HepG2 (cell line): ENCODE data around the gene SRCIN1. TPM values are rescaled to one million over a fixed set of nuclear protein-coding genes. Genes with fewer than 3 reads are reported as not detected.

Source experiments
- ATM ChIP-seq: fragments of 450-650 bp; IDR thresholded peaks from 2 replicates; pipeline ENCODE4 v1.7.1; 2017; ENCODE audit warnings: mild to moderate bottlenecking, borderline replicate concordance
- FIP1L1 ChIP-seq: fragments of 200-400 bp; formaldehyde crosslinking; IDR thresholded peaks from 2 replicates; pipeline ENCODE4 v1.6.1; 2018; ENCODE audit warnings: low read depth, mild to moderate bottlenecking, low read length, moderate library complexity, borderline replicate concordance; ENCODE audit not compliant: insufficient read depth
- GTF2F1 ChIP-seq: fragments of 150-350 bp; IDR thresholded peaks from 2 replicates; pipeline ENCODE4 v1.6.1; 2014; ENCODE audit warnings: low read length
- HDAC1 ChIP-seq: sonication (generic); formaldehyde crosslinking; IDR thresholded peaks from 2 replicates; pipeline ENCODE4 v1.5.1; 2020; ENCODE audit warnings: mild to moderate bottlenecking, missing genetic modification reagents
- KAT7 ChIP-seq: IDR thresholded peaks from 2 replicates; pipeline ENCODE4 v1.6.1; 2018; ENCODE audit warnings: borderline replicate concordance, missing compliant biosample characterization
- ZNF615 ChIP-seq: sonication (generic); formaldehyde crosslinking; IDR thresholded peaks from 2 replicates; pipeline ENCODE4 v1.5.0; 2020; ENCODE audit warnings: mild to moderate bottlenecking, missing genetic modification reagents, borderline replicate concordance
- ZNF839 ChIP-seq: sonication (generic); formaldehyde crosslinking; IDR thresholded peaks from 2 replicates; pipeline ENCODE4 v1.4.0; 2020; ENCODE audit warnings: missing genetic modification reagents, mild to moderate bottlenecking, borderline replicate concordance
- polyA plus RNA-seq, 8 experiments: library from polyadenylated mRNA; depleted of rRNA in 3 of 8; stranded (reverse) in 7 of 8; unstranded in 1 of 8; fragments of >200 nt; fragmentation: Illumina TruSeq in 4 of 8; extraction: Trizol in 4 of 8; gene quantifications; 2 replicates each; pipeline versions ENCODE4 v1.2.1 to v1.2.3, GENCODE V29; 2011 to 2016; ENCODE audit warnings: low read depth in 4 of 8, missing spikeins in 1 of 8, mixed read lengths in 1 of 8; ENCODE audit not compliant: insufficient read depth in 1 of 8
- total RNA-seq, 5 experiments: library from RNA; depleted of rRNA; stranded (reverse); fragments of >200 nt; fragmentation: Illumina TruSeq; extraction: Trizol; gene quantifications; 2 replicates each; pipeline ENCODE4 v1.2.3, GENCODE V29; 2016; ENCODE audit warnings: low read depth in 1 of 5
- TF ChIP-seq, protein P1 (sequence below): sonication (generic); formaldehyde crosslinking; IDR thresholded peaks from 2 replicates; pipeline ENCODE4 v1.9.0; 2021; ENCODE audit warnings: mild to moderate bottlenecking, missing genetic modification reagents
- TF ChIP-seq, protein P2 (sequence below): sonication (generic); formaldehyde crosslinking; IDR thresholded peaks from 2 replicates; pipeline ENCODE4 v1.4.0; 2020; ENCODE audit warnings: missing genetic modification reagents

Gene SRCIN1
- total and polyA plus RNA-seq, 2 of the 13 experiments (the other 11 are each of a cell fraction or from before 2014, with no cell fraction given): 1.2 to 9.6 TPM

DNA sequence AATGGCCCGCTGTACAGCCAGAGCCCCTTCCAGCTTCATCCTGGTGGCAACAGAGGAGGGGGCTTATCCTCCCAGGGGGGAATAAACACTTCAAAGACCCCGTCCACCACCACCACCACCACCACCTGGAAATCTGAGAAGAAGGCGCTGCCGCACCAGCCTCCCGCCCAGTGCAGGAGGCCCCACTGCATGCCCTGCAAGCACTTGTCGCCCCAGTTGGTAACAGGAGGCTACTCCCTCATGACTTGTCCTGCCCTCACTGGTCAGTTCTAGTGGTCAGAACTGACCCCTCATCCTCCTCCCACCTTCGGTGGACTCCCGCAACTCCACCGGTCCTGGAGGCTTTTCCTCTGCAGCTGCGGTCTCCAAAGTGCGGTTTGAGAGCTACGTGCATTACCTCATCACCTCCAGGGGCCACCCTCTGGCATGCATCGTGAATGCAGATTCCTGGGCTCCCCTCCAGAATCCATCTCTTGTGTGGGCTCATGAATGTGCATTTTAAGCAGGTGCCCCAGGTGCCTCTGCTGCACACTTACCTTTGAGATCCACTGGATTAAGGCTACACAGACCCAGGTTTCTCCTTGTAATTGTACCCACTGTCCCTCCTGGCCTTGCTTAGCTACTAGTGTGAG is 71.8 kb downstream of the SRCIN1 start (continued):
- TF ChIP-seq, protein P1, sequence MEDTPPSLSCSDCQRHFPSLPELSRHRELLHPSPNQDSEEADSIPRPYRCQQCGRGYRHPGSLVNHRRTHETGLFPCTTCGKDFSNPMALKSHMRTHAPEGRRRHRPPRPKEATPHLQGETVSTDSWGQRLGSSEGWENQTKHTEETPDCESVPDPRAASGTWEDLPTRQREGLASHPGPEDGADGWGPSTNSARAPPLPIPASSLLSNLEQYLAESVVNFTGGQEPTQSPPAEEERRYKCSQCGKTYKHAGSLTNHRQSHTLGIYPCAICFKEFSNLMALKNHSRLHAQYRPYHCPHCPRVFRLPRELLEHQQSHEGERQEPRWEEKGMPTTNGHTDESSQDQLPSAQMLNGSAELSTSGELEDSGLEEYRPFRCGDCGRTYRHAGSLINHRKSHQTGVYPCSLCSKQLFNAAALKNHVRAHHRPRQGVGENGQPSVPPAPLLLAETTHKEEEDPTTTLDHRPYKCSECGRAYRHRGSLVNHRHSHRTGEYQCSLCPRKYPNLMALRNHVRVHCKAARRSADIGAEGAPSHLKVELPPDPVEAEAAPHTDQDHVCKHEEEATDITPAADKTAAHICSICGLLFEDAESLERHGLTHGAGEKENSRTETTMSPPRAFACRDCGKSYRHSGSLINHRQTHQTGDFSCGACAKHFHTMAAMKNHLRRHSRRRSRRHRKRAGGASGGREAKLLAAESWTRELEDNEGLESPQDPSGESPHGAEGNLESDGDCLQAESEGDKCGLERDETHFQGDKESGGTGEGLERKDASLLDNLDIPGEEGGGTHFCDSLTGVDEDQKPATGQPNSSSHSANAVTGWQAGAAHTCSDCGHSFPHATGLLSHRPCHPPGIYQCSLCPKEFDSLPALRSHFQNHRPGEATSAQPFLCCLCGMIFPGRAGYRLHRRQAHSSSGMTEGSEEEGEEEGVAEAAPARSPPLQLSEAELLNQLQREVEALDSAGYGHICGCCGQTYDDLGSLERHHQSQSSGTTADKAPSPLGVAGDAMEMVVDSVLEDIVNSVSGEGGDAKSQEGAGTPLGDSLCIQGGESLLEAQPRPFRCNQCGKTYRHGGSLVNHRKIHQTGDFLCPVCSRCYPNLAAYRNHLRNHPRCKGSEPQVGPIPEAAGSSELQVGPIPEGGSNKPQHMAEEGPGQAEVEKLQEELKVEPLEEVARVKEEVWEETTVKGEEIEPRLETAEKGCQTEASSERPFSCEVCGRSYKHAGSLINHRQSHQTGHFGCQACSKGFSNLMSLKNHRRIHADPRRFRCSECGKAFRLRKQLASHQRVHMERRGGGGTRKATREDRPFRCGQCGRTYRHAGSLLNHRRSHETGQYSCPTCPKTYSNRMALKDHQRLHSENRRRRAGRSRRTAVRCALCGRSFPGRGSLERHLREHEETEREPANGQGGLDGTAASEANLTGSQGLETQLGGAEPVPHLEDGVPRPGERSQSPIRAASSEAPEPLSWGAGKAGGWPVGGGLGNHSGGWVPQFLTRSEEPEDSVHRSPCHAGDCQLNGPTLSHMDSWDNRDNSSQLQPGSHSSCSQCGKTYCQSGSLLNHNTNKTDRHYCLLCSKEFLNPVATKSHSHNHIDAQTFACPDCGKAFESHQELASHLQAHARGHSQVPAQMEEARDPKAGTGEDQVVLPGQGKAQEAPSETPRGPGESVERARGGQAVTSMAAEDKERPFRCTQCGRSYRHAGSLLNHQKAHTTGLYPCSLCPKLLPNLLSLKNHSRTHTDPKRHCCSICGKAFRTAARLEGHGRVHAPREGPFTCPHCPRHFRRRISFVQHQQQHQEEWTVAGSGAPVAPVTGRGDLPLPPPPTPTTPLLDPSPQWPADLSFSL: no peak
- TF ChIP-seq ATM (no peak), ZNF615 (CRISPR knock-in tag) (no peak), KAT7 (CRISPR knock-in tag) (no peak), GTF2F1 (no peak), HDAC1 (CRISPR knock-in tag) (no peak), FIP1L1 (no peak), ZNF839 (CRISPR knock-in tag) (no peak)
- TF ChIP-seq, protein P2, sequence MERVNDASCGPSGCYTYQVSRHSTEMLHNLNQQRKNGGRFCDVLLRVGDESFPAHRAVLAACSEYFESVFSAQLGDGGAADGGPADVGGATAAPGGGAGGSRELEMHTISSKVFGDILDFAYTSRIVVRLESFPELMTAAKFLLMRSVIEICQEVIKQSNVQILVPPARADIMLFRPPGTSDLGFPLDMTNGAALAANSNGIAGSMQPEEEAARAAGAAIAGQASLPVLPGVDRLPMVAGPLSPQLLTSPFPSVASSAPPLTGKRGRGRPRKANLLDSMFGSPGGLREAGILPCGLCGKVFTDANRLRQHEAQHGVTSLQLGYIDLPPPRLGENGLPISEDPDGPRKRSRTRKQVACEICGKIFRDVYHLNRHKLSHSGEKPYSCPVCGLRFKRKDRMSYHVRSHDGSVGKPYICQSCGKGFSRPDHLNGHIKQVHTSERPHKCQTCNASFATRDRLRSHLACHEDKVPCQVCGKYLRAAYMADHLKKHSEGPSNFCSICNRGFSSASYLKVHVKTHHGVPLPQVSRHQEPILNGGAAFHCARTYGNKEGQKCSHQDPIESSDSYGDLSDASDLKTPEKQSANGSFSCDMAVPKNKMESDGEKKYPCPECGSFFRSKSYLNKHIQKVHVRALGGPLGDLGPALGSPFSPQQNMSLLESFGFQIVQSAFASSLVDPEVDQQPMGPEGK (CRISPR knock-in tag): no peak
